ENCODE measurements around the gene CCND1.
"Not testable (repeated sequence)": the region's sequence is repeated elsewhere in the genome, so short reads cannot be mapped to it uniquely, and the experiment has no call there.

The CCND1 gene

GRCh38 chr11:69667619-69668604, 27.0 kb downstream of the CCND1 start:
- no peak for DNase-seq (ENCODE audit: low spot score)

- DNase-seq (ENCODE audit: low spot score), result no peak
Measured at GRCh38 chr11:69669486-69669885, 28.5 kb downstream of the CCND1 start.

- DNase-seq (ENCODE audit: low spot score), result peak; percentile 92
Measured at GRCh38 chr11:69670158-69670845, 29.3 kb downstream of the CCND1 start.

GRCh38 chr11:69671734-69672465, 30.9 kb downstream of the CCND1 start:
- no peak for DNase-seq (ENCODE audit: low spot score)

- DNase-seq (ENCODE audit: low spot score), result peak; percentile 80
Measured at GRCh38 chr11:69674267-69674885, 33.4 kb downstream of the CCND1 start.

GRCh38 chr11:69674886-69675714, 34.1 kb downstream of the CCND1 start, which contains the start of gene LTO1:
TSS of gene LTO1 (minus strand) at chr11:69675353. CDS start at chr11:69675239, 114 bp downstream.
- DNase-seq (ENCODE audit: low spot score), result peak; percentile 99

GRCh38 chr11:69677749-69678148, 36.8 kb downstream of the CCND1 start:
- no peak for DNase-seq (ENCODE audit: low spot score)

GRCh38 chr11:69680688-69681087, 39.7 kb downstream of the CCND1 start:
- DNase-seq (ENCODE audit: low spot score), result no peak

- DNase-seq (ENCODE audit: low spot score), result no peak
Measured at GRCh38 chr11:69682221-69682620, 41.3 kb downstream of the CCND1 start.

- DNase-seq (ENCODE audit: low spot score), result no peak
Measured at GRCh38 chr11:69682681-69683326, 41.8 kb downstream of the CCND1 start.

- DNase-seq (ENCODE audit: low spot score), result no peak
Measured at GRCh38 chr11:69683764-69684333, 42.9 kb downstream of the CCND1 start.

- no peak for DNase-seq (ENCODE audit: low spot score)
Measured at GRCh38 chr11:69684651-69685050, 43.7 kb downstream of the CCND1 start.

GRCh38 chr11:69685348-69685747, 44.4 kb downstream of the CCND1 start:
- DNase-seq (ENCODE audit: low spot score), result no peak

- DNase-seq (ENCODE audit: low spot score), result no peak
Measured at GRCh38 chr11:69686452-69686851, 45.5 kb downstream of the CCND1 start.

GRCh38 chr11:69686856-69687255, 45.9 kb downstream of the CCND1 start:
- DNase-seq (ENCODE audit: low spot score), result no peak

- not testable (repeated sequence) for DNase-seq (ENCODE audit: low spot score)
Measured at GRCh38 chr11:69687969-69688771, 47.2 kb downstream of the CCND1 start.

- DNase-seq (ENCODE audit: low spot score), result no peak
Measured at GRCh38 chr11:69689484-69690319, 48.7 kb downstream of the CCND1 start.

- no peak for DNase-seq (ENCODE audit: low spot score)
Measured at GRCh38 chr11:69691463-69691862, 50.5 kb downstream of the CCND1 start.

Measured in AG20443 (cell line).